Measurements from ENCODE around the gene PRRC2C. TPM values are rescaled to one million over a fixed set of nuclear protein-coding genes. Genes with fewer than 3 reads are reported as not detected.
"Not testable (repeated sequence)": the region's sequence is repeated elsewhere in the genome, so short reads cannot be mapped to it uniquely, and the experiment has no call there.

The PRRC2C gene
- total and polyA plus RNA-seq, 9 donors = 43.1 to 82.0 (median 67.2) TPM

GRCh38 chr1:171597203-171597602 is 111.9 kb downstream of the PRRC2C start:
- Histone ChIP-seq H3K4me3 (ENCODE audit: low read length) (no peak overlapping the region), H3K27ac (ENCODE audit: low read length) (no peak overlapping the region), H3K9me3 (replicated peaks; ENCODE audit: control insufficient read depth, low read depth, low read length) (no peaks in the 10 kb centered on the region), H3K27me3 (ENCODE audit: control insufficient read depth, insufficient read depth, low read length) (no peaks in the 10 kb centered on the region), H3K4me1 (ENCODE audit: control insufficient read depth, insufficient read depth, low read length) (no peaks in the 10 kb centered on the region), H3K36me3 (ENCODE audit: control insufficient read depth, insufficient read depth, low read length) (peaks cover 11% of the 10 kb centered on the region)
- no CpG with 5 or more reads among the region's 1 CpG for WGBS (ENCODE audit: insufficient coverage)
- no peak for DNase-seq

GRCh38 chr1:171600310-171600709 is 115.0 kb downstream of the PRRC2C start:
- WGBS (ENCODE audit: insufficient coverage) = no CpG with 5 or more reads among the region's 2 CpGs
- H3K36me3 ChIP-seq (ENCODE audit: control insufficient read depth, insufficient read depth, low read length); H3K27me3 ChIP-seq (ENCODE audit: control insufficient read depth, insufficient read depth, low read length); H3K27ac ChIP-seq (ENCODE audit: low read length); DNase-seq; H3K4me3 ChIP-seq (ENCODE audit: low read length); H3K4me1 ChIP-seq (ENCODE audit: control insufficient read depth, insufficient read depth, low read length); H3K9me3 ChIP-seq (replicated peaks; ENCODE audit: control insufficient read depth, low read depth, low read length): not testable (repeated sequence)

GRCh38 chr1:171600862-171601261 is 115.5 kb downstream of the PRRC2C start:
- DNase-seq = no peak
- Histone ChIP-seq H3K36me3 (ENCODE audit: control insufficient read depth, insufficient read depth, low read length) (peaks cover 3% of the 10 kb centered on the region), H3K27me3 (ENCODE audit: control insufficient read depth, insufficient read depth, low read length) (no peaks in the 10 kb centered on the region), H3K27ac (ENCODE audit: low read length) (no peak overlapping the region), H3K4me1 (ENCODE audit: control insufficient read depth, insufficient read depth, low read length) (no peaks in the 10 kb centered on the region), H3K9me3 (replicated peaks; ENCODE audit: control insufficient read depth, low read depth, low read length) (no peaks in the 10 kb centered on the region), H3K4me3 (ENCODE audit: low read length) (no peak overlapping the region)
- 91% methylated on average over 13 of the region's 13 CpGs for WGBS (ENCODE audit: insufficient coverage)

GRCh38 chr1:171603042-171603441 is 117.7 kb downstream of the PRRC2C start:
- H3K27me3 ChIP-seq (ENCODE audit: control insufficient read depth, insufficient read depth, low read length); H3K27ac ChIP-seq (ENCODE audit: low read length); H3K4me3 ChIP-seq (ENCODE audit: low read length); H3K36me3 ChIP-seq (ENCODE audit: control insufficient read depth, insufficient read depth, low read length); H3K9me3 ChIP-seq (replicated peaks; ENCODE audit: control insufficient read depth, low read depth, low read length); DNase-seq; H3K4me1 ChIP-seq (ENCODE audit: control insufficient read depth, insufficient read depth, low read length): not testable (repeated sequence)
- 50% methylated on average over 1 of the region's 6 CpGs for WGBS (ENCODE audit: insufficient coverage)

GRCh38 chr1:171606402-171606941 is 121.1 kb downstream of the PRRC2C start:
- 81% methylated on average over 5 of the region's 10 CpGs for WGBS (ENCODE audit: insufficient coverage)
- Histone ChIP-seq H3K27ac (ENCODE audit: low read length) (no peak overlapping the region), H3K4me3 (ENCODE audit: low read length) (no peak overlapping the region), H3K36me3 (ENCODE audit: control insufficient read depth, insufficient read depth, low read length) (no peaks in the 10 kb centered on the region), H3K27me3 (ENCODE audit: control insufficient read depth, insufficient read depth, low read length) (no peaks in the 10 kb centered on the region), H3K4me1 (ENCODE audit: control insufficient read depth, insufficient read depth, low read length) (no peaks in the 10 kb centered on the region), H3K9me3 (replicated peaks; ENCODE audit: control insufficient read depth, low read depth, low read length) (no peaks in the 10 kb centered on the region)
- DNase-seq = no peak

GRCh38 chr1:171610385-171610784 is 125.1 kb downstream of the PRRC2C start:
- no peak overlapping the region for H3K27ac ChIP-seq (ENCODE audit: low read length)
- 86% methylated on average over 1 of the region's 2 CpGs for WGBS (ENCODE audit: insufficient coverage)
- H3K27me3 ChIP-seq (ENCODE audit: control insufficient read depth, insufficient read depth, low read length) = no peaks in the 10 kb centered on the region
- no peaks in the 10 kb centered on the region for H3K36me3 ChIP-seq (ENCODE audit: control insufficient read depth, insufficient read depth, low read length)
- DNase-seq = no peak
- H3K9me3 ChIP-seq (replicated peaks; ENCODE audit: control insufficient read depth, low read depth, low read length) = no peaks in the 10 kb centered on the region
- H3K4me1 ChIP-seq (ENCODE audit: control insufficient read depth, insufficient read depth, low read length) = no peaks in the 10 kb centered on the region
- no peak overlapping the region for H3K4me3 ChIP-seq (ENCODE audit: low read length)

- 83% methylated on average over 2 of the region's 2 CpGs for WGBS (ENCODE audit: insufficient coverage)
- Histone ChIP-seq H3K27me3 (ENCODE audit: control insufficient read depth, insufficient read depth, low read length) (no peaks in the 10 kb centered on the region), H3K4me1 (ENCODE audit: control insufficient read depth, insufficient read depth, low read length) (no peaks in the 10 kb centered on the region), H3K27ac (ENCODE audit: low read length) (no peak overlapping the region), H3K36me3 (ENCODE audit: control insufficient read depth, insufficient read depth, low read length) (no peaks in the 10 kb centered on the region), H3K4me3 (ENCODE audit: low read length) (no peak overlapping the region), H3K9me3 (replicated peaks; ENCODE audit: control insufficient read depth, low read depth, low read length) (no peaks in the 10 kb centered on the region)
- DNase-seq = no peak
Observed at GRCh38 chr1:171611306-171611705, 126.0 kb downstream of the PRRC2C start.

GRCh38 chr1:171613282-171613681 is 128.0 kb downstream of the PRRC2C start:
- no peaks in the 10 kb centered on the region for H3K9me3 ChIP-seq (replicated peaks; ENCODE audit: control insufficient read depth, low read depth, low read length)
- 100% methylated on average over 1 of the region's 1 CpG for WGBS (ENCODE audit: insufficient coverage)
- H3K27ac ChIP-seq (ENCODE audit: low read length) = no peak overlapping the region
- no peaks in the 10 kb centered on the region for H3K4me1 ChIP-seq (ENCODE audit: control insufficient read depth, insufficient read depth, low read length)
- no peak for DNase-seq
- no peaks in the 10 kb centered on the region for H3K36me3 ChIP-seq (ENCODE audit: control insufficient read depth, insufficient read depth, low read length)
- H3K27me3 ChIP-seq (ENCODE audit: control insufficient read depth, insufficient read depth, low read length) = no peaks in the 10 kb centered on the region
- no peak overlapping the region for H3K4me3 ChIP-seq (ENCODE audit: low read length)

- not testable (repeated sequence) for H3K27me3 ChIP-seq (ENCODE audit: control insufficient read depth, insufficient read depth, low read length); H3K36me3 ChIP-seq (ENCODE audit: control insufficient read depth, insufficient read depth, low read length); H3K9me3 ChIP-seq (replicated peaks; ENCODE audit: control insufficient read depth, low read depth, low read length); H3K4me1 ChIP-seq (ENCODE audit: control insufficient read depth, insufficient read depth, low read length); DNase-seq; H3K27ac ChIP-seq (ENCODE audit: low read length); H3K4me3 ChIP-seq (ENCODE audit: low read length)
- 79% methylated on average over 3 of the region's 14 CpGs for WGBS (ENCODE audit: insufficient coverage)
Observed at GRCh38 chr1:171615122-171615906, 130.0 kb downstream of the PRRC2C start.

GRCh38 chr1:171616586-171616985 is 131.3 kb downstream of the PRRC2C start:
- H3K9me3 ChIP-seq (replicated peaks; ENCODE audit: control insufficient read depth, low read depth, low read length) = no peaks in the 10 kb centered on the region
- no peaks in the 10 kb centered on the region for H3K36me3 ChIP-seq (ENCODE audit: control insufficient read depth, insufficient read depth, low read length)
- H3K4me3 ChIP-seq (ENCODE audit: low read length) = no peak overlapping the region
- no peak for DNase-seq
- WGBS (ENCODE audit: insufficient coverage) = 44% methylated on average over 1 of the region's 2 CpGs
- H3K27me3 ChIP-seq (ENCODE audit: control insufficient read depth, insufficient read depth, low read length) = no peaks in the 10 kb centered on the region
- H3K4me1 ChIP-seq (ENCODE audit: control insufficient read depth, insufficient read depth, low read length) = no peaks in the 10 kb centered on the region
- H3K27ac ChIP-seq (ENCODE audit: low read length) = no peak overlapping the region

- DNase-seq = no peak
Observed at GRCh38 chr1:171622152-171622462, 136.8 kb downstream of the PRRC2C start, which contains the start of gene MYOCOS. Gene MYOCOS (plus strand): TSS chr1:171622243. CDS start chr1:171623884, 1,641 bp downstream.

More at GRCh38 chr1:171622152-171622462, 136.8 kb downstream of the PRRC2C start, which contains the start of gene MYOCOS:
- no peaks in the 10 kb centered on the region for H3K4me1 ChIP-seq (ENCODE audit: control insufficient read depth, insufficient read depth, low read length)
- H3K9me3 ChIP-seq (replicated peaks; ENCODE audit: control insufficient read depth, low read depth, low read length) = no peaks in the 10 kb centered on the region
- H3K4me3 ChIP-seq (ENCODE audit: low read length) = no peak within 1 kb of the TSS
- H3K36me3 ChIP-seq (ENCODE audit: control insufficient read depth, insufficient read depth, low read length) = no peaks in the 10 kb centered on the region
- 41% methylated on average over 3 of the region's 7 CpGs for WGBS (ENCODE audit: insufficient coverage)
- H3K27ac ChIP-seq (ENCODE audit: low read length) = no peak within 1 kb of the TSS
- H3K27me3 ChIP-seq (ENCODE audit: control insufficient read depth, insufficient read depth, low read length) = no peaks in the 10 kb centered on the region
